Psoas muscle (tissue), 8 donors: Measurements from ENCODE around the gene KLF13. TPM values are rescaled to one million over a fixed set of nuclear protein-coding genes. Genes with fewer than 3 reads are reported as not detected.
A peak's percentile ranks its signal among the peaks of the same experiment; 100 is the strongest.

Experiments
- ATAC-seq, 4 donors: fragments of 200-7000 bp; cut with Tn5 transposase; one replicate each; pipeline ENCODE4 v1.9.1; 2020; ENCODE audit warnings: moderate library complexity in 3 of 4, mild to moderate bottlenecking in 2 of 4
- DNase-seq, 2 donors: peaks; one replicate each; pipeline ENCODE4 v3.0.0-alpha.2; 2020
- H3K27ac ChIP-seq: fragments of 200-600 bp; one replicate; pipeline ENCODE4 v1.8.0; 2022
- H3K27me3 ChIP-seq, 3 donors: fragments of 200-600 bp in 1 of 3; one replicate each; pipeline versions ENCODE4 v1.6.1 to v1.8.0; 2013 to 2022; ENCODE audit warnings: low read length in 2 of 3, mild to moderate bottlenecking in 2 of 3, moderate library complexity in 1 of 3; ENCODE audit not compliant: insufficient read depth in 3 of 3
- H3K36me3 ChIP-seq, 2 donors: fragments of 200-600 bp in 1 of 2; one replicate each; pipeline versions ENCODE4 v1.6.1 to v1.8.0; 2013 to 2022; ENCODE audit warnings: low read depth in 1 of 2, mild to moderate bottlenecking in 1 of 2, moderate library complexity in 1 of 2; ENCODE audit not compliant: insufficient read depth in 1 of 2
- H3K4me1 ChIP-seq: fragments of 200-600 bp; one replicate; pipeline ENCODE4 v1.8.0; 2022
- H3K4me3 ChIP-seq: fragments of 200-600 bp; one replicate; pipeline ENCODE4 v1.8.0; 2022; ENCODE audit warnings: mild to moderate bottlenecking
- H3K9me3 ChIP-seq: fragments of 200-600 bp; one replicate; pipeline ENCODE4 v1.8.0; 2022
- CTCF ChIP-seq: fragments of 200-600 bp; IDR thresholded peaks from one replicate; pipeline ENCODE4 v1.8.0; 2022; ENCODE audit warnings: antibody characterized with exemption
- WGBS, 3 donors: extraction: QIAGEN DNeasy Blood & Tissue Kit; methylation state at CpG; one replicate each; pipeline versions ENCODE4 v1.1.6 to v1.1.7; 2013; 5-methylcytosine and 5-hydroxymethylcytosine counted together
- intact Hi-C, 2 donors: fragments of 100-400 bp; cut with DNase I; formaldehyde crosslinking; loops; one replicate each; pipeline versions ENCODE4 v1.11.0 to v1.14.2; 2022
- polyA plus RNA-seq, 3 donors: library from polyadenylated mRNA; stranded (reverse); fragments of 200-250 nt; gene quantifications; one replicate each; pipeline ENCODE4 v1.2.3, GENCODE V29; 2013
- total RNA-seq, 4 donors: library from RNA; stranded (reverse); fragmentation: NEBNext Ultra II Directional in 2 of 4; extraction: Animal tissue kit (Norgen Biotek cat#: 25700) in 2 of 4; gene quantifications; one replicate each; pipeline versions ENCODE4 v1.2.1 to v1.2.4, GENCODE V29; 2021 to 2023
- donor health status: healthy with polysubstance abuse.
- donor health status: DM: no; HTN: no; CAD: no; lungs with moderate emphysema.
- donor health status: Bipolar disorder and iron deficiency.
- donor health status: healthy.
- donor health status: DM: yes; HTN: yes; CAD: no.
- donor health status: DM: no; HTN: no; CAD: no.
- donor health status: DM: no; HTN: no; CAD: no.
- donor health status: DM: yes; HTN: yes; CAD: no.

KLF13 gene
- total and polyA plus RNA-seq, 7 donors = 11.9 to 45.6 (median 24.5) TPM

GRCh38 chr15:31369727-31370126 is 43.1 kb downstream of the KLF13 start:
- 85 to 91% (median 89%) methylated on average over 1 of the region's 1 CpG for WGBS, 3 donors

GRCh38 chr15:31371520-31372240 is 45.0 kb downstream of the KLF13 start:
- Histone ChIP-seq H3K27me3 (no peaks in the 10 kb centered on the region), H3K36me3 (peaks cover 0 to 23% of the 10 kb centered on the region in 2 donors), H3K9me3 (no peaks in the 10 kb centered on the region), H3K4me1 (peaks cover 50% of the 10 kb centered on the region), H3K4me3 (no peak overlapping the region), H3K27ac (peak overlapping the region; percentile 23)
- WGBS, 3 donors = 96 to 97% (median 96%) methylated on average over 31 to 38 of the region's 38 CpGs
- intact Hi-C loops = loop anchor here in 1 of 2 donors (10.0 kb wide), 1 partner anchor 113 kb away; no protein-coding TSS in a partner anchor
- DNase-seq (peak in 1 of 2 donors; percentile 56), ATAC-seq (no peak)
- TF ChIP-seq CTCF = no peak

More at GRCh38 chr15:31369727-31370126, 43.1 kb downstream of the KLF13 start:
- H3K27ac ChIP-seq = no peak overlapping the region
- intact Hi-C loops = loop anchor here in 1 of 2 donors (5.0 to 10.0 kb wide), 2 partner anchors 68 to 115 kb away; no protein-coding TSS in a partner anchor
- no peaks in the 10 kb centered on the region for H3K9me3 ChIP-seq
- ATAC-seq (no peak), DNase-seq (no peak)
- no peak overlapping the region for H3K4me3 ChIP-seq
- H3K27me3 ChIP-seq = no peaks in the 10 kb centered on the region
- H3K36me3 ChIP-seq = peaks cover 0 to 23% of the 10 kb centered on the region in 2 donors
- no peak for TF ChIP-seq CTCF
- peaks cover 59% of the 10 kb centered on the region for H3K4me1 ChIP-seq

GRCh38 chr15:31372635-31373091 is 46.0 kb downstream of the KLF13 start:
- no peaks in the 10 kb centered on the region for H3K27me3 ChIP-seq
- no peaks in the 10 kb centered on the region for H3K9me3 ChIP-seq
- TF ChIP-seq CTCF = no peak
- peak; percentile 67 to 84 (median 76) for ATAC-seq
- DNase-seq = peak; percentile 73 to 92
- intact Hi-C loops = loop anchor here in 1 of 2 donors (10.0 kb wide), 1 partner anchor 112 kb away; no protein-coding TSS in a partner anchor
- H3K27ac ChIP-seq = peak overlapping the region; percentile 23
- 41 to 43% (median 41%) methylated on average over 14 of the region's 14 CpGs for whole genome bisulfite sequencing, 3 donors
- H3K4me1 ChIP-seq = peaks cover 40% of the 10 kb centered on the region
- peaks cover 0 to 23% of the 10 kb centered on the region in 2 donors for H3K36me3 ChIP-seq
- no peak overlapping the region for H3K4me3 ChIP-seq

- Histone ChIP-seq H3K9me3 (no peaks in the 10 kb centered on the region), H3K4me3 (no peak overlapping the region), H3K27me3 (no peaks in the 10 kb centered on the region), H3K4me1 (peaks cover 34% of the 10 kb centered on the region), H3K36me3 (peaks cover 0 to 27% of the 10 kb centered on the region in 2 donors), H3K27ac (peak overlapping the region; percentile 23)
- WGBS, 3 donors = 78 to 90% (median 81%) methylated on average over 23 of the region's 23 CpGs
- DNase-seq = peak in 1 of 2 donors; percentile 32
- no peak for ATAC-seq
- intact Hi-C loops = loop anchor here in 1 of 2 donors (10.0 kb wide), 1 partner anchor 112 kb away; no protein-coding TSS in a partner anchor
- no peak for TF ChIP-seq CTCF
Observed at GRCh38 chr15:31373096-31373865, 46.6 kb downstream of the KLF13 start.
